Stimulated activated effector memory CD8-positive, alpha-beta T cell treated with anti-CD3 and anti-CD28 coated beads, Interleukin-12 subunit alpha, Interleukin-12 subunit beta, amount 100 ng/mL, for 72 hours (primary cell): ENCODE data around the gene SHISAL1.

Source experiments
- ATAC-seq: fragments of 150-1000 bp; cut with Tn5 transposase; 2 replicates; pipeline ENCODE4 v1.10.0; 2021
- DNase-seq, 2 donors: peaks; one replicate each; pipeline ENCODE4 v3.0.0; 2021 to 2022; ENCODE audit warnings: low spot score in 2 of 2
- H3K27ac Mint-ChIP-seq: one replicate; pipeline ENCODE4 v1.8.0; 2022; ENCODE audit warnings: mild to moderate bottlenecking, mixed read lengths
- H3K36me3 Mint-ChIP-seq: one replicate; pipeline ENCODE4 v1.8.0; 2022; ENCODE audit warnings: mild to moderate bottlenecking, mixed read lengths
- H3K4me1 Mint-ChIP-seq: one replicate; pipeline ENCODE4 v1.8.0; 2022; ENCODE audit warnings: mixed read lengths
- H3K4me3 Mint-ChIP-seq: one replicate; pipeline ENCODE4 v1.8.0; 2022; ENCODE audit warnings: mild to moderate bottlenecking, mixed read lengths
- H3K9me3 Mint-ChIP-seq: one replicate; pipeline ENCODE4 v1.8.0; 2022; ENCODE audit warnings: mixed read lengths

SHISAL1 gene

GRCh38 chr22:44260216-44261035 is 52.3 kb downstream of the SHISAL1 start:
- Mint-ChIP-seq H3K27ac (no peak overlapping the region), H3K4me3 (no peak overlapping the region), H3K9me3 (no peaks in the 10 kb centered on the region), H3K36me3 (peaks cover 6% of the 10 kb centered on the region), H3K4me1 (peaks cover 8% of the 10 kb centered on the region)
- DNase-seq (no peak), ATAC-seq (no peak)

- no peak overlapping the region for H3K4me3 Mint-ChIP-seq
- ATAC-seq (no peak), DNase-seq (no peak)
- no peak overlapping the region for H3K27ac Mint-ChIP-seq
- peaks cover under 1% of the 10 kb centered on the region for H3K36me3 Mint-ChIP-seq
- no peaks in the 10 kb centered on the region for H3K9me3 Mint-ChIP-seq
- H3K4me1 Mint-ChIP-seq = peaks cover 8% of the 10 kb centered on the region
Observed at GRCh38 chr22:44259366-44260215, 53.2 kb downstream of the SHISAL1 start.

GRCh38 chr22:44256556-44257485 is 55.9 kb downstream of the SHISAL1 start:
- H3K4me1 Mint-ChIP-seq = peaks cover 8% of the 10 kb centered on the region
- no peak for ATAC-seq
- no peak for DNase-seq
- no peak overlapping the region for H3K27ac Mint-ChIP-seq
- no peaks in the 10 kb centered on the region for H3K36me3 Mint-ChIP-seq
- no peak overlapping the region for H3K4me3 Mint-ChIP-seq
- H3K9me3 Mint-ChIP-seq = no peaks in the 10 kb centered on the region

- ATAC-seq (no peak), DNase-seq (no peak)
- no peak overlapping the region for H3K27ac Mint-ChIP-seq
- H3K9me3 Mint-ChIP-seq = no peaks in the 10 kb centered on the region
- peaks cover under 1% of the 10 kb centered on the region for H3K4me1 Mint-ChIP-seq
- no peaks in the 10 kb centered on the region for H3K36me3 Mint-ChIP-seq
- H3K4me3 Mint-ChIP-seq = no peak overlapping the region
Observed at GRCh38 chr22:44256085-44256484, 56.7 kb downstream of the SHISAL1 start.

- no peak overlapping the region for H3K27ac Mint-ChIP-seq
- ATAC-seq (no peak), DNase-seq (no peak)
- no peak overlapping the region for H3K4me3 Mint-ChIP-seq
- no peaks in the 10 kb centered on the region for H3K4me1 Mint-ChIP-seq
- peaks cover under 1% of the 10 kb centered on the region for H3K9me3 Mint-ChIP-seq
- no peaks in the 10 kb centered on the region for H3K36me3 Mint-ChIP-seq
Observed at GRCh38 chr22:44254811-44255210, 57.9 kb downstream of the SHISAL1 start.

DNA sequence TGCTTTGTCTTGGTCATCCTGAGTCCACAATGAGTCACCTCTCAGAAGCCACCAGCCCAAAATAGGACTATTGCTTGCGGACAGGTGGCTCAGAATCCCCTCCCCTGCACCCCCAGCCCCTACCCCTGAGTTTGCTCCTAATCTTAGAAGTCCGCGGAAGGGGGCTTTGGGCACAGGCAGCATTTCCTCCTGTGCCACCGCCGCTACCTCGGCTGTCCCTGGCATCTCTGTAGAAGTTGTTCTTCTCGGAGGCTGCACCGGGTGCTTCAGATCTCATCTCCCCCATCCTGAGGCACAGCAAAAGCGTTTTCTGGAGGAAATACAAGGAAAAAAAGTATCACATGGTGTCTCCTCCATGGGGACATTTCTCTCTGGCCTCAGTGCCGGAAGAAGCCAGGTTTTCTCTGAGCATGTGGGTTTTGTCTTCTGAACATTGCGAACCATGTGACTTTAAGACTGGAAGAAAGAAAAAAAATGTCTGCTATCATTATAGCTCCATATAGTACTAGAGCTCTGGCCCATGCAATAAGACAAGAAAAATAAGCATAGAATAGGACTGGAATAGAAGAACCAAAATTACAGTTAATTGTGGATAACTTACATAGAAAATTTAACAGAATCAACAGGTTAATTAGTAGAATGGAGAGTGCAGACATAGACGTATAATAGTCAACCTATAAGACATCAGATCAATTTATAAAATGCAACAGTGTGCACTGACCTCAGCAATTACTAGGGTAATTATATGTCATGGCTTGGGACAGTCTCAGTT is 63.2 kb downstream of the SHISAL1 start:
- H3K36me3 Mint-ChIP-seq = no peaks in the 10 kb centered on the region
- H3K4me3 Mint-ChIP-seq = no peak overlapping the region
- H3K4me1 Mint-ChIP-seq = no peaks in the 10 kb centered on the region
- peaks cover 5% of the 10 kb centered on the region for H3K9me3 Mint-ChIP-seq
- DNase-seq (no peak), ATAC-seq (no peak)
- H3K27ac Mint-ChIP-seq = no peak overlapping the region

- H3K36me3 Mint-ChIP-seq = no peaks in the 10 kb centered on the region
Observed at GRCh38 chr22:44248926-44249325, 63.8 kb downstream of the SHISAL1 start.

GRCh38 chr22:44247923-44248892 is 64.5 kb downstream of the SHISAL1 start:
- Mint-ChIP-seq H3K4me3 (no peak overlapping the region), H3K4me1 (no peaks in the 10 kb centered on the region), H3K27ac (no peak overlapping the region), H3K9me3 (peaks cover 5% of the 10 kb centered on the region), H3K36me3 (no peaks in the 10 kb centered on the region)
- ATAC-seq (no peak), DNase-seq (peak in 1 of 2 donors; percentile 29)

More at GRCh38 chr22:44248926-44249325, 63.8 kb downstream of the SHISAL1 start:
- Mint-ChIP-seq H3K9me3 (peaks cover 5% of the 10 kb centered on the region), H3K4me3 (no peak overlapping the region), H3K4me1 (no peaks in the 10 kb centered on the region), H3K27ac (no peak overlapping the region)
- DNase-seq (no peak), ATAC-seq (no peak)

DNA sequence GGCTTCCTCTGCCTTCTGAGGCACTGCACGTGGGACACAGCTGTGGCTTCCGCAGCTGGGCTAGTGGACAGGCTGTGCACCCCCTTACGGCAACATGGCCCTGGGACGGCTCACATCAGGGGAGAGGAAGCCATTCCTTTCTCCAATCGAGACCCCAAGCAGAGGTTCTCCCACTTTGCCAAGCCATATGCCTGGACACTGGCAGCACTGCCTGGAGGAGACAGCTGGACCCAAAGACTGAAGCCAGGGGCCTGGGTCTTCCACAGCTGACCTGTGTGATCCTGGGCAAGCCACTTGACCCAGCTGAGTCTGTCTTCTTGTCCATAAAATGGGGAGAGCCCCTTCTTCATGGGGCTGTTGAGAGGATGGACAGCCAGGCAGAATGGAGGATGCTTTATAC is 65.4 kb downstream of the SHISAL1 start:
- no peak overlapping the region for H3K4me3 Mint-ChIP-seq
- no peak overlapping the region for H3K27ac Mint-ChIP-seq
- peaks cover 5% of the 10 kb centered on the region for H3K9me3 Mint-ChIP-seq
- no peaks in the 10 kb centered on the region for H3K4me1 Mint-ChIP-seq
- DNase-seq (peak in 1 of 2 donors; percentile 28), ATAC-seq (no peak)
- H3K36me3 Mint-ChIP-seq = no peaks in the 10 kb centered on the region

DNA sequence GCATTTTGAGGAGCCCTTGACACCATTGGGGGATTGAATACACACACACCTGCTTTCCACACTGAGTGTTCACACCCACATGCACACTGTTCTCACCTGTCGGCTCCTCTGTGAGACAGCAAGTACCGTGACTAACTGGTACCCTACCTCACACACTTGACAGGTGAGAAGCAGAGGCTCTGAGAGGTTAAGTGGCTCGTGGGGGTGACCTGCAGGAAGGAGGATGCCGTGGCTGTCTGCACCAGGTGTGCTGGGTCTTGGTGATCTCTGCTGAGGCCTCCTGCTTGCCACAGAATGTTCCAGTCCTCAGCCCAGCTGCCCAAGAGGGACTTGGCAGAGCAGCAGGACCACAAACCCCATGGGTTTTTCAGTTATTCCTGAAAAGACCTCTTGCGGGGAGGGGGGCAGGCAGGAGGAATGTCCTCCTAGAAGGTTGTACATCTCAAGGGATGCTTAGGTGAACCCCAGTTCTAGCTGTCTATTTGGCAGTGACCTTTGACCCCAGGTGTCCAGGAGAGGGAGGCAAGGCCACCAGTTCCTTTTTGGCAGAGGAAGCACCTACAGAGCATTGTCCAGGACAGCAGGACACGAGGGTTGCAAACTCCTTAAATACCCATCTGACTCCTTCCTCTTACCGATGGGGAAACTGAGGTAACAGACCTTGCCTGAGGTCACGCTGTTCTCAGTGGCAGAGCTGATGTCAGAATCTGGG is 66.0 kb downstream of the SHISAL1 start:
- Mint-ChIP-seq H3K9me3 (peaks cover 5% of the 10 kb centered on the region), H3K4me1 (no peaks in the 10 kb centered on the region), H3K36me3 (no peaks in the 10 kb centered on the region), H3K27ac (no peak overlapping the region), H3K4me3 (no peak overlapping the region)
- DNase-seq (no peak), ATAC-seq (no peak)

- peaks cover 5% of the 10 kb centered on the region for H3K9me3 Mint-ChIP-seq
- no peak overlapping the region for H3K27ac Mint-ChIP-seq
- no peaks in the 10 kb centered on the region for H3K36me3 Mint-ChIP-seq
- no peak overlapping the region for H3K4me3 Mint-ChIP-seq
- no peak for DNase-seq
- H3K4me1 Mint-ChIP-seq = no peaks in the 10 kb centered on the region
- no peak for ATAC-seq
Observed at GRCh38 chr22:44245867-44246266, 66.9 kb downstream of the SHISAL1 start.

GRCh38 chr22:44245438-44245837 is 67.3 kb downstream of the SHISAL1 start:
- no peak overlapping the region for H3K27ac Mint-ChIP-seq
- no peak for ATAC-seq
- no peak for DNase-seq
- H3K9me3 Mint-ChIP-seq = peaks cover 5% of the 10 kb centered on the region
- no peak overlapping the region for H3K4me3 Mint-ChIP-seq
- no peaks in the 10 kb centered on the region for H3K4me1 Mint-ChIP-seq
- H3K36me3 Mint-ChIP-seq = no peaks in the 10 kb centered on the region

- Mint-ChIP-seq H3K27ac (no peak overlapping the region), H3K4me3 (no peak overlapping the region), H3K4me1 (no peaks in the 10 kb centered on the region), H3K36me3 (no peaks in the 10 kb centered on the region), H3K9me3 (no peaks in the 10 kb centered on the region)
- no peak for ATAC-seq
- DNase-seq = no peak
Observed at GRCh38 chr22:44244265-44244822, 68.4 kb downstream of the SHISAL1 start.
